ENCODE results near the gene TNKS2.

TNKS2 gene

GRCh38 chr10:91778485-91778884, 19.7 kb upstream of the TNKS2 start:
- Histone ChIP-seq H3K9me3 (ENCODE audit: control insufficient read depth, low read length) (no peaks in the 10 kb centered on the region), H3K4me2 (ENCODE audit: low read length) (no peak overlapping the region), H3K27me3 (ENCODE audit: control insufficient read depth, insufficient read depth, low read length) (no peaks in the 10 kb centered on the region), H2AFZ (no peak overlapping the region), H3K9ac (no peak overlapping the region), H3K27ac (no peak overlapping the region), H3K4me3 (ENCODE audit: low read depth, low read length) (no peak overlapping the region), H3K36me3 (ENCODE audit: control insufficient read depth, insufficient read depth, low read length) (no peaks in the 10 kb centered on the region), H3K79me2 (no peaks in the 10 kb centered on the region), H3K4me1 (no peaks in the 10 kb centered on the region)
- TF ChIP-seq, protein P1, sequence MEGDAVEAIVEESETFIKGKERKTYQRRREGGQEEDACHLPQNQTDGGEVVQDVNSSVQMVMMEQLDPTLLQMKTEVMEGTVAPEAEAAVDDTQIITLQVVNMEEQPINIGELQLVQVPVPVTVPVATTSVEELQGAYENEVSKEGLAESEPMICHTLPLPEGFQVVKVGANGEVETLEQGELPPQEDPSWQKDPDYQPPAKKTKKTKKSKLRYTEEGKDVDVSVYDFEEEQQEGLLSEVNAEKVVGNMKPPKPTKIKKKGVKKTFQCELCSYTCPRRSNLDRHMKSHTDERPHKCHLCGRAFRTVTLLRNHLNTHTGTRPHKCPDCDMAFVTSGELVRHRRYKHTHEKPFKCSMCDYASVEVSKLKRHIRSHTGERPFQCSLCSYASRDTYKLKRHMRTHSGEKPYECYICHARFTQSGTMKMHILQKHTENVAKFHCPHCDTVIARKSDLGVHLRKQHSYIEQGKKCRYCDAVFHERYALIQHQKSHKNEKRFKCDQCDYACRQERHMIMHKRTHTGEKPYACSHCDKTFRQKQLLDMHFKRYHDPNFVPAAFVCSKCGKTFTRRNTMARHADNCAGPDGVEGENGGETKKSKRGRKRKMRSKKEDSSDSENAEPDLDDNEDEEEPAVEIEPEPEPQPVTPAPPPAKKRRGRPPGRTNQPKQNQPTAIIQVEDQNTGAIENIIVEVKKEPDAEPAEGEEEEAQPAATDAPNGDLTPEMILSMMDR (IDR thresholded peaks at IDR 0.05) = no peak

- Histone ChIP-seq H3K4me1 (no peaks in the 10 kb centered on the region), H2AFZ (no peak overlapping the region), H3K9ac (no peak overlapping the region), H3K4me3 (ENCODE audit: low read depth, low read length) (no peak overlapping the region), H3K9me3 (ENCODE audit: control insufficient read depth, low read length) (no peaks in the 10 kb centered on the region), H3K27me3 (ENCODE audit: control insufficient read depth, insufficient read depth, low read length) (no peaks in the 10 kb centered on the region), H3K36me3 (ENCODE audit: control insufficient read depth, insufficient read depth, low read length) (no peaks in the 10 kb centered on the region), H3K79me2 (no peaks in the 10 kb centered on the region), H3K4me2 (ENCODE audit: low read length) (no peak overlapping the region), H3K27ac (no peak overlapping the region)
- TF ChIP-seq, protein P1 (IDR thresholded peaks at IDR 0.05) = no peak
Observed at GRCh38 chr10:91779011-91779605, 19.1 kb upstream of the TNKS2 start.

- Histone ChIP-seq H3K79me2 (no peaks in the 10 kb centered on the region), H3K27me3 (ENCODE audit: control insufficient read depth, insufficient read depth, low read length) (no peaks in the 10 kb centered on the region), H3K9ac (no peak overlapping the region), H2AFZ (no peak overlapping the region), H3K9me3 (ENCODE audit: control insufficient read depth, low read length) (no peaks in the 10 kb centered on the region), H3K4me3 (ENCODE audit: low read depth, low read length) (no peak overlapping the region), H3K4me1 (no peaks in the 10 kb centered on the region), H3K27ac (no peak overlapping the region), H3K36me3 (ENCODE audit: control insufficient read depth, insufficient read depth, low read length) (no peaks in the 10 kb centered on the region), H3K4me2 (ENCODE audit: low read length) (no peak overlapping the region)
- TF ChIP-seq, protein P1 (IDR thresholded peaks at IDR 0.05) = no peak
Observed at GRCh38 chr10:91782539-91782938, 15.7 kb upstream of the TNKS2 start.

DNA sequence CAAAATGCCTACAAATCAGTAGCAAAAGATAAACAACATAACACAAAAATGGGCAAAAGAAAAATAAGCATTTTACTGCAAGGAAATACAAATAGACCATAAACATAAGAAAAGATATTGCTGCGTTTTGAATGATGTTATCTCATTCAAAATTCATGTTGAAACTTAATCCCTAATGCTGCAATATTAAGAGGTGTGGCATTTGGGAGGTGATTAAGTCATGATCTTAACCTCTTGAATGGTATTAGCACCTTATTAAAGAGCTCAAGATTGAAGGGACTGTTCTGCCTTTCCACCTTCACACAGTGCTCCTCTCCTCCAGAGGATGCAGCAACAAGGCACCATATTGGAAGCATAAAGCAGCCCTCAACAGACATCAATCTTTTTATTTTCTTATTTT, 12.4 kb upstream of the TNKS2 start:
- Histone ChIP-seq H3K4me3 (ENCODE audit: low read depth, low read length) (no peak overlapping the region), H3K79me2 (no peaks in the 10 kb centered on the region), H3K27me3 (ENCODE audit: control insufficient read depth, insufficient read depth, low read length) (no peaks in the 10 kb centered on the region), H3K27ac (no peak overlapping the region), H3K36me3 (ENCODE audit: control insufficient read depth, insufficient read depth, low read length) (no peaks in the 10 kb centered on the region), H3K9me3 (ENCODE audit: control insufficient read depth, low read length) (no peaks in the 10 kb centered on the region), H3K4me2 (ENCODE audit: low read length) (no peak overlapping the region), H2AFZ (no peak overlapping the region), H3K4me1 (no peaks in the 10 kb centered on the region), H3K9ac (no peak overlapping the region)
- TF ChIP-seq, protein P1 (IDR thresholded peaks at IDR 0.05) = no peak

GRCh38 chr10:91787258-91787657, 11.0 kb upstream of the TNKS2 start:
- H3K27ac ChIP-seq = no peak overlapping the region
- no peaks in the 10 kb centered on the region for H3K27me3 ChIP-seq (ENCODE audit: control insufficient read depth, insufficient read depth, low read length)
- no peak overlapping the region for H3K4me3 ChIP-seq (ENCODE audit: low read depth, low read length)
- no peaks in the 10 kb centered on the region for H3K79me2 ChIP-seq
- H3K9ac ChIP-seq = no peak overlapping the region
- H3K4me1 ChIP-seq = no peaks in the 10 kb centered on the region
- TF ChIP-seq, protein P1 (IDR thresholded peaks at IDR 0.05) = no peak
- no peak overlapping the region for H3K4me2 ChIP-seq (ENCODE audit: low read length)
- H3K9me3 ChIP-seq (ENCODE audit: control insufficient read depth, low read length) = no peaks in the 10 kb centered on the region
- no peak overlapping the region for H2AFZ ChIP-seq
- H3K36me3 ChIP-seq (ENCODE audit: control insufficient read depth, insufficient read depth, low read length) = no peaks in the 10 kb centered on the region
